HCT116 (cell line): ENCODE results near the gene TGFBRAP1.

Source experiments
- CEBPB ChIP-seq: IDR thresholded peaks from 2 replicates; pipeline ENCODE4 v1.6.1; 2012; ENCODE audit warnings: low read depth
- EZH2 ChIP-seq: fragments of 200-600 bp; sonication (generic); IDR thresholded peaks from 2 replicates; pipeline ENCODE4 v1.6.1; 2017; ENCODE audit warnings: antibody characterized with exemption, mixed run types
- FOSL1 ChIP-seq: IDR thresholded peaks from 2 replicates; pipeline ENCODE4 v1.6.1; 2012; ENCODE audit warnings: low read depth
- JUND ChIP-seq: IDR thresholded peaks from 2 replicates; pipeline ENCODE4 v1.6.1; 2012
- POLR2A ChIP-seq: IDR thresholded peaks from 2 replicates; pipeline ENCODE4 v1.7.0; 2011; ENCODE audit warnings: borderline replicate concordance; ENCODE audit not compliant: insufficient read depth, insufficient read length; ENCODE audit errors: extremely low read depth
- POLR2AphosphoS5 ChIP-seq: IDR thresholded peaks from 2 replicates; pipeline ENCODE4 v1.6.1; 2011; ENCODE audit warnings: mild to moderate bottlenecking, low read depth, low read length, moderate library complexity
- RAD21 ChIP-seq: IDR thresholded peaks from 2 replicates; pipeline ENCODE4 v1.6.1; 2012; ENCODE audit warnings: low read depth, mild to moderate bottlenecking
- SIN3A ChIP-seq: IDR thresholded peaks from 2 replicates; pipeline ENCODE4 v1.6.1; 2012; ENCODE audit warnings: low read depth
- TCF7L2 ChIP-seq: IDR thresholded peaks from 2 replicates; pipeline ENCODE4 v1.7.0; 2011; ENCODE audit warnings: borderline replicate concordance, inconsistent platforms; ENCODE audit not compliant: insufficient read depth, insufficient read length; ENCODE audit errors: extremely low read depth
- YY1 ChIP-seq: IDR thresholded peaks from 2 replicates; pipeline ENCODE4 v1.6.1; 2011; ENCODE audit warnings: low read length, low read depth, moderate library complexity, mild to moderate bottlenecking; ENCODE audit not compliant: insufficient replicate concordance; ENCODE audit errors: extremely low read depth
- ZNF274 ChIP-seq: fragments of 200-500 bp; sonication (Bioruptor generic); IDR thresholded peaks from 2 replicates; pipeline ENCODE4 v1.6.1; 2014; ENCODE audit warnings: mild to moderate bottlenecking, low read depth, low read length, inconsistent platforms
- TF ChIP-seq, protein P1 (sequence below), 3 experiments: fragments of 200-600 bp in 1 of 3; sonication (generic) in 1 of 3; IDR thresholded peaks in 2 of 3; conservative IDR thresholded peaks in 1 of 3; 2 replicates each; pipeline ENCODE4 v1.5.1; 2012 to 2017; ENCODE audit warnings: low read depth in 2 of 3, low read length in 2 of 3, antibody characterized with exemption in 1 of 3, borderline replicate concordance in 1 of 3, control low read depth in 1 of 3, mild to moderate bottlenecking in 1 of 3, mixed read lengths in 1 of 3, mixed run types in 1 of 3, moderate library complexity in 1 of 3; ENCODE audit not compliant: insufficient read depth in 1 of 3

GRCh38 chr2:105323111-105323510 lies 6.4 kb downstream of the TGFBRAP1 start:
- TF ChIP-seq POLR2A (no peak), POLR2AphosphoS5 (no peak), EZH2 (no peak), TCF7L2 (no peak), SIN3A (no peak), CEBPB (no peak), RAD21 (no peak), ZNF274 (no peak), YY1 (no peak), FOSL1 (no peak), JUND (no peak)
- TF ChIP-seq, protein P1, sequence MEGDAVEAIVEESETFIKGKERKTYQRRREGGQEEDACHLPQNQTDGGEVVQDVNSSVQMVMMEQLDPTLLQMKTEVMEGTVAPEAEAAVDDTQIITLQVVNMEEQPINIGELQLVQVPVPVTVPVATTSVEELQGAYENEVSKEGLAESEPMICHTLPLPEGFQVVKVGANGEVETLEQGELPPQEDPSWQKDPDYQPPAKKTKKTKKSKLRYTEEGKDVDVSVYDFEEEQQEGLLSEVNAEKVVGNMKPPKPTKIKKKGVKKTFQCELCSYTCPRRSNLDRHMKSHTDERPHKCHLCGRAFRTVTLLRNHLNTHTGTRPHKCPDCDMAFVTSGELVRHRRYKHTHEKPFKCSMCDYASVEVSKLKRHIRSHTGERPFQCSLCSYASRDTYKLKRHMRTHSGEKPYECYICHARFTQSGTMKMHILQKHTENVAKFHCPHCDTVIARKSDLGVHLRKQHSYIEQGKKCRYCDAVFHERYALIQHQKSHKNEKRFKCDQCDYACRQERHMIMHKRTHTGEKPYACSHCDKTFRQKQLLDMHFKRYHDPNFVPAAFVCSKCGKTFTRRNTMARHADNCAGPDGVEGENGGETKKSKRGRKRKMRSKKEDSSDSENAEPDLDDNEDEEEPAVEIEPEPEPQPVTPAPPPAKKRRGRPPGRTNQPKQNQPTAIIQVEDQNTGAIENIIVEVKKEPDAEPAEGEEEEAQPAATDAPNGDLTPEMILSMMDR (IDR thresholded peaks at IDR 0.05 in 2 of 3, conservative IDR thresholded peaks at IDR 0.05 in 1 of 3; ENCODE audit: borderline replicate concordance in 1 of 3, insufficient read depth in 1 of 3, low read depth in 2 of 3, low read length in 2 of 3): no peak
